Left ventricle myocardium inferior (tissue), 1 donor: ENCODE measurements around the gene HLCS. TPM values are rescaled to one million over a fixed set of nuclear protein-coding genes. Genes with fewer than 3 reads are reported as not detected.

Experiments used
- DNase-seq: peaks from one replicate; pipeline ENCODE4 v3.0.0-alpha.2; 2020
- H3K27ac ChIP-seq: fragments of 200-600 bp; replicated peaks from 2 replicates; pipeline ENCODE4 v1.8.0; 2021
- H3K27me3 ChIP-seq: fragments of 200-600 bp; 2 replicates; pipeline ENCODE4 v1.8.0; 2021; ENCODE audit warnings: low read depth
- H3K36me3 ChIP-seq: fragments of 200-600 bp; 2 replicates; pipeline ENCODE4 v1.8.0; 2021
- H3K4me1 ChIP-seq: fragments of 200-600 bp; 2 replicates; pipeline ENCODE4 v1.8.0; 2021
- H3K4me3 ChIP-seq: fragments of 200-600 bp; 2 replicates; pipeline ENCODE4 v1.8.0; 2021; ENCODE audit warnings: mild to moderate bottlenecking, moderate library complexity
- H3K9me3 ChIP-seq: fragments of 200-600 bp; replicated peaks from 2 replicates; pipeline ENCODE4 v1.8.0; 2021
- intact Hi-C: fragments of 100-400 bp; cut with micrococcal nuclease; formaldehyde crosslinking; loops from one replicate; pipeline ENCODE4 v1.11.0; 2022
- total RNA-seq: library from RNA; stranded (reverse); fragmentation: NEBNext Ultra II Directional; extraction: Animal tissue kit (Norgen Biotek cat#: 25700); gene quantifications from one replicate; pipeline ENCODE4 v1.2.1, GENCODE V29; 2021
- TF ChIP-seq, protein P1 (sequence below): fragments of 200-600 bp; IDR thresholded peaks from 2 replicates; pipeline ENCODE4 v1.8.0; 2021; ENCODE audit warnings: antibody characterized with exemption, mild to moderate bottlenecking, borderline replicate concordance
- donor health status: DM: no; HTN: yes; CAD: no; lungs with severe emphysema.

Gene HLCS
- total RNA-seq, 1 donor from 2014 or later, result 5.3 TPM

GRCh38 chr21:36904093-36904666 is 62.3 kb downstream of the HLCS start:
- intact Hi-C loops, result no loop called here
- DNase-seq, result no peak
- Histone ChIP-seq H3K4me1 (no peaks in the 10 kb centered on the region), H3K4me3 (no peak overlapping the region), H3K27ac (no peak overlapping the region), H3K9me3 (no peaks in the 10 kb centered on the region), H3K36me3 (no peaks in the 10 kb centered on the region), H3K27me3 (no peaks in the 10 kb centered on the region)
- TF ChIP-seq, protein P1, sequence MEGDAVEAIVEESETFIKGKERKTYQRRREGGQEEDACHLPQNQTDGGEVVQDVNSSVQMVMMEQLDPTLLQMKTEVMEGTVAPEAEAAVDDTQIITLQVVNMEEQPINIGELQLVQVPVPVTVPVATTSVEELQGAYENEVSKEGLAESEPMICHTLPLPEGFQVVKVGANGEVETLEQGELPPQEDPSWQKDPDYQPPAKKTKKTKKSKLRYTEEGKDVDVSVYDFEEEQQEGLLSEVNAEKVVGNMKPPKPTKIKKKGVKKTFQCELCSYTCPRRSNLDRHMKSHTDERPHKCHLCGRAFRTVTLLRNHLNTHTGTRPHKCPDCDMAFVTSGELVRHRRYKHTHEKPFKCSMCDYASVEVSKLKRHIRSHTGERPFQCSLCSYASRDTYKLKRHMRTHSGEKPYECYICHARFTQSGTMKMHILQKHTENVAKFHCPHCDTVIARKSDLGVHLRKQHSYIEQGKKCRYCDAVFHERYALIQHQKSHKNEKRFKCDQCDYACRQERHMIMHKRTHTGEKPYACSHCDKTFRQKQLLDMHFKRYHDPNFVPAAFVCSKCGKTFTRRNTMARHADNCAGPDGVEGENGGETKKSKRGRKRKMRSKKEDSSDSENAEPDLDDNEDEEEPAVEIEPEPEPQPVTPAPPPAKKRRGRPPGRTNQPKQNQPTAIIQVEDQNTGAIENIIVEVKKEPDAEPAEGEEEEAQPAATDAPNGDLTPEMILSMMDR, result no peak

DNA sequence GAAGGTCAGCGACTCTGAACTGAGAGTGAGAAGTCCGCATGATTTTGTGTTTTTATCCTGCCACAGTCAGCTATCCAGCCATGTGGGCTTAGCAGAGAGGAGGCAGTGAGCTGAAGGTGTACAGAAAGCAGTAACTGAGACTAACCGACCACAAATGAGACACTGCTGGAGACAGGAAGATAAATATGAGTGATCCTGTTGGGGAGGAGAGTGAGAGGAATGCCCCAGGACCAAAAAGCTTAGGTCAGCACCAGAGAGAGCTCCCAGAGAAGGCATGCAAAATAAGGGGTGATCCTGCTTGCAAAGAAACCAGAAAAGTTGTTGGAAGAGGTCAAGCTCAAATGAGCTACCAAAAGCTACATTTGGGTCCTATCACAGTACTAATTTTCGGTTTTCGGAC is 63.7 kb downstream of the HLCS start:
- no peak overlapping the region for H3K4me3 ChIP-seq
- H3K4me1 ChIP-seq, result no peaks in the 10 kb centered on the region
- no peaks in the 10 kb centered on the region for H3K27me3 ChIP-seq
- H3K27ac ChIP-seq, result no peak overlapping the region
- no peaks in the 10 kb centered on the region for H3K36me3 ChIP-seq
- TF ChIP-seq, protein P1, result no peak
- DNase-seq, result no peak
- intact Hi-C loops, result no loop called here
- no peaks in the 10 kb centered on the region for H3K9me3 ChIP-seq

GRCh38 chr21:36902331-36902730 is 64.1 kb downstream of the HLCS start:
- no peak overlapping the region for H3K27ac ChIP-seq
- no peaks in the 10 kb centered on the region for H3K27me3 ChIP-seq
- H3K9me3 ChIP-seq, result no peaks in the 10 kb centered on the region
- no peak for DNase-seq
- H3K4me1 ChIP-seq, result no peaks in the 10 kb centered on the region
- TF ChIP-seq, protein P1, result no peak
- H3K36me3 ChIP-seq, result no peaks in the 10 kb centered on the region
- no peak overlapping the region for H3K4me3 ChIP-seq
- intact Hi-C loops, result no loop called here

DNA sequence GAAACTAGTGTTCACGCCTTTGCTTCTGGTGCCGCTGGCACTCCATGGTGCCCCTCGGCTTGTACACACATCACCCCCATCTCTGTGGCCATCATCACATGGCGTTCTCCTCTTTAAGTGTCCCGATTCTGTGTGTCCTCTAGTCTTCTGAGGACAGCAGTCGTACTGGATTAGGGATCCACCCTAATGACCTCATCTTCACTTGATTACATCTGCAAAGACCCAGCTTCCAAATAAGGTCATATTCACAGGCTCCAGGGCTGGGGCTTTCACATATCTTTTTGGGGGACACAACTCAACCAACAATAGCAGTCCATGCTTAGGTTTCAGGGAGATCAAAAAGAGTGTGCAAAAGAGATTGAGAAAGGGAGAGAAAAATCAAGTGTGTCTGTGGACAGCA is 64.9 kb downstream of the HLCS start:
- no peaks in the 10 kb centered on the region for H3K4me1 ChIP-seq
- H3K9me3 ChIP-seq, result no peaks in the 10 kb centered on the region
- H3K27ac ChIP-seq, result no peak overlapping the region
- intact Hi-C loops, result no loop called here
- H3K4me3 ChIP-seq, result no peak overlapping the region
- DNase-seq, result no peak
- no peaks in the 10 kb centered on the region for H3K27me3 ChIP-seq
- peaks cover 2% of the 10 kb centered on the region for H3K36me3 ChIP-seq
- TF ChIP-seq, protein P1, result no peak

DNA sequence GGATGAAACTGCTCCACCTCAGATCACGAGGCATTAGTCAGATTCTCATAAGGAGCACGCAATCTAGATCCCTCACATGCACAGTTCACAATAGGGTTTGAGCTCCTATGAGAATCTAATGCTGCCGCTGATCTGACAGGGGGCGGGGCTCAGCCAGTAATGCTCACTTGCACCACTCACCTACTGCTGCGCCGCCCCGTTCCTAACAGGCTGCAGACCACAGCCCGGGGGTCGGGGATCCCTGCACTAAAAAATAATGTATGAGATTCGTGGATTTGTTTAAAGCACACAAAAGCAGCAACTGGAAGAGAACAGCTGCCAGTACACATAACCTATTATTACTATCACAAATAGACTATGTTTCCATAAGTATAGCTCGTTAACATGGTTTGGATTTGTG is 72.9 kb downstream of the HLCS start:
- H3K4me3 ChIP-seq, result no peak overlapping the region
- H3K27ac ChIP-seq, result no peak overlapping the region
- H3K4me1 ChIP-seq, result peaks cover 34% of the 10 kb centered on the region
- TF ChIP-seq, protein P1, result no peak
- no peak for DNase-seq
- intact Hi-C loops, result no loop called here
- no peaks in the 10 kb centered on the region for H3K9me3 ChIP-seq
- H3K27me3 ChIP-seq, result no peaks in the 10 kb centered on the region
- peaks cover 7% of the 10 kb centered on the region for H3K36me3 ChIP-seq

DNA sequence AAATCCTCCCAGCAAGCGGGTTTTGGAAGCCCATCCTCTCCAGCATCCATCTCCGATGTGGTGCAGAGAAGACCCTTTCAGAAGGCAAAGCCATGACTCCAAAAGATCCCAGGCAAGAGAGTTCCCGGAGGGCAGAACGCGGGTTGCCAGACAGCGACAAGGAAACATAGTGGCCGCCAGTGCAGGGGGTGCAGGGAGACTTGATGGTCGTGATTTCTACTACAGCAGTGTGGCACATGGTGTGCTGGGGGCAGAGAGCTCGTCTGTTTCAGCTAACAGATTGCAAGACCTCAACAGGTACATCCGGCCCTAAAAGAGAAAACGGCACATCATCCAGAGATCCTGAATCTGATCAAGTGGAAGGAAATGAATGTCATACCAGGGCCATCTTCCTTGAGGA is 74.3 kb downstream of the HLCS start:
- TF ChIP-seq, protein P1, result no peak
- Histone ChIP-seq H3K27ac (no peak overlapping the region), H3K27me3 (no peaks in the 10 kb centered on the region), H3K9me3 (no peaks in the 10 kb centered on the region), H3K4me3 (no peak overlapping the region), H3K36me3 (peaks cover 7% of the 10 kb centered on the region), H3K4me1 (peaks cover 34% of the 10 kb centered on the region)
- no peak for DNase-seq
- intact Hi-C loops, result no loop called here
